Bone marrow (tissue), 2 donors: ENCODE data around the gene ADAM12.

ENCODE experiments used
- DNase-seq, 2 donors: peaks; one replicate each; lab custom pipeline; 2025; lab: John Stamatoyannopoulos, UW

The ADAM12 gene

GRCh38 chr10:126315494-126316177 lies 72.6 kb downstream of the ADAM12 start:
- DNase-seq = no peak

- DNase-seq = no peak
These were observed 73.3 kb downstream of the ADAM12 start for GRCh38 chr10:126314863-126315493.

GRCh38 chr10:126312167-126312566 lies 76.1 kb downstream of the ADAM12 start:
- no peak for DNase-seq

DNA sequence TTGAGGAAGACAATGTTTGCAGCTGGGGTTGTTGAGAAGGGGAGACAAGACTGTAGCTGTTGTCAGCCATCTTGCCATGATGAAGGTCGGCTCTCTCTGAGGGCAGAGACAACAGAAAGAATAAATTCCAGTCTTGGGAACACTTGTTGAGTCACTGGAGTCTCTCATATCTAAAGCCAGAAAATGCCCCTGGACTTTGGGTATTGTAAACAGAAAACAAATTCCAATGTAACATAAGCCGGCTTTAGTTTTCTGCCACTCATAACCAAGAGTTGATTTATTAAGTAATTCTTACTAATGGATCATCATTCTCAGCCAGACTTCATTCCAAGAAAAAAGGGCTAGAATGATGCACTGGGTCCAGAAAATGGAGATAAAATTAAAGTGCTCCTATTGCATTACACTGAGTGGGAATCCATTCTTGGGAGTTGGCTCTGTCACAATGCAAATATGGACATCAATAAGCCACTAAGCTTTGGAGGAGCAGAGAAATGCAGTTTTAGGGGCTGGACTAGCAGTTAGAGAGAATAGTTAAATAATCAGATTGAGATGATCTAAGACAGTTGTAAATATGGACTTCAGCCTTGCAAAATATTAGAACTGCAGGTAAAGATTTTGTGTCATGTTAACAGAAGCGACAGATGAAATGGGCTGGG lies 78.9 kb downstream of the ADAM12 start:
- no peak for DNase-seq

- no peak for DNase-seq
These were observed 85.2 kb downstream of the ADAM12 start for GRCh38 chr10:126302826-126303665.

DNA sequence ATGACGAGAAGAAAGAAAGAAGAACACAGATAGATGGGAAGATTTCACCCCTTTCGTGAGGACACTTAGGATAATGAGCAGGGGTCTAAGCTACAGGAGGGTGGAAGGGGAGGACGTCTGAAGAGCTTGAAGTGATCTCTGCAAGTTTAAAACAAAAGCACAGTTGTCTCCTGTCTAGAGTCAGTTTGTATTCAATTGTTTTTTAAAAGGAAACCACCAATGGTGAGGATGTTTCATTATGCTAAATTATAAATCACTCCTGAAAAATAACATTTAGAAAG lies 85.9 kb downstream of the ADAM12 start:
- DNase-seq = no peak

- DNase-seq = no peak
These were observed 86.4 kb downstream of the ADAM12 start for GRCh38 chr10:126301701-126302475.

GRCh38 chr10:126294451-126294850 lies 93.8 kb downstream of the ADAM12 start:
- DNase-seq = no peak

DNA sequence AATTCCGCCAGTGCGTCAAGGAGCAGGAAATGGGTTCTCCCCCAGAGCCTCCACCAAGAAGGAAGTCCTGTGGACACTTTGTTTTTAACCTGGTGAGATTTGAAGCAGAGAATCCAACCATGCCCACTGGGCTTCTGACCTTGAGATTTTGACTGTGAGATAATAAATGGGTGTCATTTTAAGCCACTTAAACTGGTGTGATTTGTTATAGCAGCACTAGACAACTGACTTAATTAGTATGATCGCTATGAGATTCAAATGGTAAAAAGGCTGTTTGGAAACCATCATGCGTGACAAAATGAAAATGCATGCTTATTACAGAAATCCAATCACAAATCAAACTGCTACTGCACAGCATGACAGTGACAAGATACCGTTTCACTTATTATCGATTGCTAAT lies 98.0 kb downstream of the ADAM12 start:
- no peak for DNase-seq

GRCh38 chr10:126288547-126289493 lies 99.5 kb downstream of the ADAM12 start:
- DNase-seq = no peak

GRCh38 chr10:126286256-126286780 lies 102.0 kb downstream of the ADAM12 start:
- no peak for DNase-seq

GRCh38 chr10:126283307-126283706 lies 105.0 kb downstream of the ADAM12 start:
- no peak for DNase-seq

GRCh38 chr10:126278851-126279250 lies 109.4 kb downstream of the ADAM12 start:
- no peak for DNase-seq

DNA sequence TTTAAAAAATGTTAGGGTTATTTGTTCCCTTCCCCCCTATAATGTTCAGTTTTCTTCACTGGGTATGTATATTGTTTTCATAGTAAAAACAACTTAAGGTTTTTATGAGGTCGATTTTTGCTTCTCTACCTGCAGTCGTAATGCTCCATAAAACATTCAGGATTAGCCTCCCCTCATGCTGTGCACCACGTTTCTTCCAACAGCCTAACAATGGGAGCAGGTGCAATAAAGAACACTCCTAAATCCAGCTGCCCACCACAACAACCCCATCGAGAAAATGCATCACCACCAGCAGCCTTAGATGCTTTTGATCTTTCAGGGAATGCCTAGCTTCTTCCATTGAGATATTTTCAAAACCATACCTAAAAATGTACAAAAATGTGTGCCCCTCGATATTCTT lies 111.1 kb downstream of the ADAM12 start:
- no peak for DNase-seq

DNA sequence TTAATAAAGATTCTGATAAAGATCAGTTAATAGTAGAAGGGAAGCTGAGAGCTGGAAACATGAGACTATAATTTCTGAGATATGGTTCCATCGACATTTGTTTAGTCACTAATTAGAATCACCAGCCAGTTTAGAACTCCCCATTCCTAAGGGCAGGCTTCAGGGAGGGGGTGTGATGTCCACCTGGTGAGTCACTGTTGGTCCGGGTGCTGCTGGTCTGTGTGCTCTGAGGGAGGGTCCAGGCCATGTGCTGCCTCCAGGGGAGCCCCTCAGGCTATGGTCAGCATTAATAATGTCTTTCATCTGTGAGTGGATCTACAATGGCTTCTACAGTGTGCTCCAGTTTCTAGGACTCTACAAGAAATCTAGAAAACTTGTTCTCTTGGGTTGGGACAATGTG lies 115.8 kb downstream of the ADAM12 start:
- DNase-seq = no peak

DNA sequence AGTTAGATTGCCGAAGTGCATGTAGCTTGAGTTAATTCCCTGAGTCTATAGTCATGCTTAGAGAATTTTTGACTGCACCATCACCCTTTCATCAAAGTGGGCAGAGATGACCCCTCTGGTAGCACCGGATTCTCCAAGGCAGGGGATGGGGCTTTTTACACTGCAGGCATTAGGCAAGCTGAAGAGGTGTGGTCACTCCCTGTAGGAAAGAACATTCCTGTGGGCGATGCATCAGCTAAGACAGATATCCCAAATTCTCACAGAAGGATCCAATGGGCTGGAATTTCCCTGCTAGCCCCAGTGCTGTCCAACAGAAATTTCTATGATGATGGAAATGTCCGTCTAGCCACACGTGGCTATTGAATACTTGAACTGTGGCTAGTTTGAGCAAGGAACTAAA lies 118.2 kb downstream of the ADAM12 start:
- no peak for DNase-seq

GRCh38 chr10:126268013-126268920 lies 120.0 kb downstream of the ADAM12 start:
- DNase-seq = no peak

- DNase-seq = no peak
These were observed 123.9 kb downstream of the ADAM12 start for GRCh38 chr10:126264102-126265018.
